ENCODE data around the gene IDH1. TPM values are rescaled to one million over a fixed set of nuclear protein-coding genes. Genes with fewer than 3 reads are reported as not detected.

IDH1 gene
- total and polyA plus RNA-seq, 11 donors: 16.0 to 115 (median 33.3) TPM

DNA sequence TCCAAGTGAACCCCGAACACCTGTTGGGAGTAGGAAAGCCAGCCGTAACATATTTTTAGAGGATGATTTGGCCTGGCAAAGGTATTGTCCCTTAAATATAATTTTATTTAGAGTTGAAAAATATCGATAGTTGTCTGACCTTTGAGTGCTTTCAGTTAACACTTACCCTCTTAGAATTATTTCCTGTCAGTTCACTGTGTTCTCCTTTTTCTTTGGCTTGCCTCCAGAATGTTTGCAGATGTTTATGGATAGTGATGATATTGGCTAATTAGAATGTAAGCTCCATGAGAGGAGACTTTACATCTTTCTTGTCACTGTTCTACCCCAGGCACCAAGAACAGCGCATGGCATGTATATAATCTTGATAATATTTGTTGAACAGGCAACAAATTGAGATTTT is 31.0 kb upstream of the IDH1 start:
- Histone ChIP-seq H3K4me1 (peaks cover 0 to 16% (median 7%) of the 10 kb centered on the region in 12 donors), H3K27ac (no peak overlapping the region), H3K36me3 (peaks cover 0 to 97% (median 88%) of the 10 kb centered on the region in 9 donors), H3K27me3 (no peaks in the 10 kb centered on the region), H3K9me3 (peaks cover 0 to 10% (median 3%) of the 10 kb centered on the region in 12 donors), H3K4me3 (no peak overlapping the region)
- ATAC-seq (no peak), DNase-seq (no peak)
- WGBS, 4 donors: 55 to 65% (median 61%) methylated on average over 4 of the region's 4 CpGs
- intact Hi-C loops (cut with DNase I): loop anchor here in 1 of 10 donors (10.0 kb wide), 1 partner anchor 49 kb away; no protein-coding TSS in a partner anchor
- TF ChIP-seq POLR2A (IDR thresholded peaks at IDR 0.05): no peak
- TF ChIP-seq, protein P1, sequence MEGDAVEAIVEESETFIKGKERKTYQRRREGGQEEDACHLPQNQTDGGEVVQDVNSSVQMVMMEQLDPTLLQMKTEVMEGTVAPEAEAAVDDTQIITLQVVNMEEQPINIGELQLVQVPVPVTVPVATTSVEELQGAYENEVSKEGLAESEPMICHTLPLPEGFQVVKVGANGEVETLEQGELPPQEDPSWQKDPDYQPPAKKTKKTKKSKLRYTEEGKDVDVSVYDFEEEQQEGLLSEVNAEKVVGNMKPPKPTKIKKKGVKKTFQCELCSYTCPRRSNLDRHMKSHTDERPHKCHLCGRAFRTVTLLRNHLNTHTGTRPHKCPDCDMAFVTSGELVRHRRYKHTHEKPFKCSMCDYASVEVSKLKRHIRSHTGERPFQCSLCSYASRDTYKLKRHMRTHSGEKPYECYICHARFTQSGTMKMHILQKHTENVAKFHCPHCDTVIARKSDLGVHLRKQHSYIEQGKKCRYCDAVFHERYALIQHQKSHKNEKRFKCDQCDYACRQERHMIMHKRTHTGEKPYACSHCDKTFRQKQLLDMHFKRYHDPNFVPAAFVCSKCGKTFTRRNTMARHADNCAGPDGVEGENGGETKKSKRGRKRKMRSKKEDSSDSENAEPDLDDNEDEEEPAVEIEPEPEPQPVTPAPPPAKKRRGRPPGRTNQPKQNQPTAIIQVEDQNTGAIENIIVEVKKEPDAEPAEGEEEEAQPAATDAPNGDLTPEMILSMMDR (IDR thresholded peaks at IDR 0.05): no peak

GRCh38 chr2:208280933-208281332 is 26.1 kb upstream of the IDH1 start:
- Histone ChIP-seq H3K9me3 (peaks cover 0 to 7% (median 0%) of the 10 kb centered on the region in 12 donors), H3K36me3 (peaks cover 0 to 99% (median 88%) of the 10 kb centered on the region in 9 donors), H3K27me3 (no peaks in the 10 kb centered on the region), H3K27ac (no peak overlapping the region), H3K4me3 (no peak overlapping the region), H3K4me1 (peaks cover 0 to 14% (median 5%) of the 10 kb centered on the region in 12 donors)
- TF ChIP-seq, protein P1 (IDR thresholded peaks at IDR 0.05): no peak
- no peak for TF ChIP-seq POLR2A (IDR thresholded peaks at IDR 0.05)
- intact Hi-C loops (cut with DNase I): loop anchor here in 1 of 10 donors (10.0 kb wide), 1 partner anchor 54 kb away; no protein-coding TSS in a partner anchor
- DNase-seq (no peak), ATAC-seq (no peak)
- 84 to 91% (median 85%) methylated on average over 3 of the region's 3 CpGs for WGBS, 4 donors

DNA sequence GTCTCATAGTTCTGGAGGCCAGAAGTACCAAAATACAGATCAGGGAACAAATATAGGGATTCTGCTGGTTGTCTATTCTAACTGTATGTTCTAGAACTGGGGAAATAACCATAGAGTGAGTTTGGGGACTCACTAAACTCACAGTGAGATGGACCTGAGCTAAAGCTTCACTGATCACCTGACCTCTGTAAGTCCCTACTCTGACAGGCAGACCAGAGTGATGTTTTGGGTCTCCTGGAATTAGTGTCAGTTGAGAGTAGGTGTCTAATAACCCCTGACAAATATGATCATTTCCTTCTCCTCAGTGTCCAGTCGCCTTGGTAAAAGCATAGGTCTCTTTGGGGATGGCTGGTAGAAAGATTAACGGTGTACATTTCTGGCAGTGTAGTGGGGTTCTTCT is 25.4 kb upstream of the IDH1 start:
- no peak overlapping the region for H3K4me3 ChIP-seq
- intact Hi-C loops (cut with DNase I): loop anchor here in 1 of 10 donors (10.0 kb wide), 1 partner anchor 55 kb away; no protein-coding TSS in a partner anchor
- H3K9me3 ChIP-seq: peaks cover 0 to 7% (median 0%) of the 10 kb centered on the region in 12 donors
- H3K27me3 ChIP-seq: no peaks in the 10 kb centered on the region
- H3K27ac ChIP-seq: no peak overlapping the region
- peaks cover 0 to 7% (median 0%) of the 10 kb centered on the region in 12 donors for H3K4me1 ChIP-seq
- DNase-seq: no peak
- ATAC-seq: no peak
- peaks cover 0 to 100% (median 92%) of the 10 kb centered on the region in 9 donors for H3K36me3 ChIP-seq
- TF ChIP-seq POLR2A (IDR thresholded peaks at IDR 0.05): no peak
- TF ChIP-seq, protein P1 (IDR thresholded peaks at IDR 0.05): no peak
- WGBS, 4 donors: 92 to 95% (median 94%) methylated on average over 2 of the region's 2 CpGs

- H3K4me1 ChIP-seq: peaks cover 0 to 7% (median 0%) of the 10 kb centered on the region in 12 donors
- TF ChIP-seq POLR2A (IDR thresholded peaks at IDR 0.05): no peak
- TF ChIP-seq, protein P1 (IDR thresholded peaks at IDR 0.05): no peak
- intact Hi-C loops (cut with DNase I): no loop called here
- H3K36me3 ChIP-seq: peaks cover 0 to 100% (median 97%) of the 10 kb centered on the region in 9 donors
- DNase-seq: no peak
- WGBS, 4 donors: 95 to 99% (median 97%) methylated on average over 2 of the region's 2 CpGs
- H3K27ac ChIP-seq: no peak overlapping the region
- ATAC-seq: no peak
- H3K27me3 ChIP-seq: no peaks in the 10 kb centered on the region
- no peak overlapping the region for H3K4me3 ChIP-seq
- peaks cover 0 to 7% (median 0%) of the 10 kb centered on the region in 12 donors for H3K9me3 ChIP-seq
Observed at GRCh38 chr2:208279236-208279635, 24.4 kb upstream of the IDH1 start.
